ENCODE results near the gene VWA8.

The VWA8 gene

GRCh38 chr13:41944635-41945397 is 16.1 kb downstream of the VWA8 start:
- H3K79me2 ChIP-seq (ENCODE audit: control insufficient read depth, insufficient read depth, low read length, unreplicated experiment), result peaks cover 3% of the 10 kb centered on the region
- H2AFZ ChIP-seq (ENCODE audit: low read length, unreplicated experiment), result no peak overlapping the region
- no peaks in the 10 kb centered on the region for H3K27me3 ChIP-seq (ENCODE audit: insufficient read depth, low read length)
- peaks cover 17% of the 10 kb centered on the region; the same call in 1 of the 2 replicates for H3K36me3 ChIP-seq (ENCODE audit: insufficient read depth, low read length)
- H3K4me3 ChIP-seq (ENCODE audit: low read depth, low read length), result no peak overlapping the region
- no peaks in the 10 kb centered on the region for H3K4me1 ChIP-seq (ENCODE audit: control insufficient read depth, insufficient read depth, low read length, unreplicated experiment)
- H3K27ac ChIP-seq (ENCODE audit: low read depth, low read length), result no peak overlapping the region

DNA sequence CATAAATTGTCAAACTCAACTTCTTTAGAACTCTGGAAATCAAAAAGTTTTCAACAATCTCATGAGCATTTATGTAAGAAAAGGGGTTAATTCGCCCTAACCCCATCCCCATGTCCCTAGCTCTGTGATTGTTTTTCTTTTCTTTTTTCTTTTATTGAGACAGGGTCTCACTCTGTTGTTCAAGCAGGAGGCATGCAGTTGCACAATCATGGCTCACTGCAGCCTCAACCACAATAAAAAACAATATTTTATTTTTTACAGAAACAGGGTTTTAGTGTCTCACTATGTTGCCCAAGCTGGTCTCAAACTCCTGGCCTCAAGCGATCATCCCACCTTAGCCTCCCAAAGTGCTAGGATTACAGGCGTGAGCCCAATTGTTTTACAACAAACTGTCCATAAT is 16.7 kb downstream of the VWA8 start:
- peaks cover 17% of the 10 kb centered on the region; the same call in 1 of the 2 replicates for H3K36me3 ChIP-seq (ENCODE audit: insufficient read depth, low read length)
- H3K4me1 ChIP-seq (ENCODE audit: control insufficient read depth, insufficient read depth, low read length, unreplicated experiment), result no peaks in the 10 kb centered on the region
- H3K27me3 ChIP-seq (ENCODE audit: insufficient read depth, low read length), result no peaks in the 10 kb centered on the region
- H2AFZ ChIP-seq (ENCODE audit: low read length, unreplicated experiment), result no peak overlapping the region
- H3K79me2 ChIP-seq (ENCODE audit: control insufficient read depth, insufficient read depth, low read length, unreplicated experiment), result peaks cover 3% of the 10 kb centered on the region
- H3K27ac ChIP-seq (ENCODE audit: low read depth, low read length), result no peak overlapping the region
- no peak overlapping the region for H3K4me3 ChIP-seq (ENCODE audit: low read depth, low read length)

DNA sequence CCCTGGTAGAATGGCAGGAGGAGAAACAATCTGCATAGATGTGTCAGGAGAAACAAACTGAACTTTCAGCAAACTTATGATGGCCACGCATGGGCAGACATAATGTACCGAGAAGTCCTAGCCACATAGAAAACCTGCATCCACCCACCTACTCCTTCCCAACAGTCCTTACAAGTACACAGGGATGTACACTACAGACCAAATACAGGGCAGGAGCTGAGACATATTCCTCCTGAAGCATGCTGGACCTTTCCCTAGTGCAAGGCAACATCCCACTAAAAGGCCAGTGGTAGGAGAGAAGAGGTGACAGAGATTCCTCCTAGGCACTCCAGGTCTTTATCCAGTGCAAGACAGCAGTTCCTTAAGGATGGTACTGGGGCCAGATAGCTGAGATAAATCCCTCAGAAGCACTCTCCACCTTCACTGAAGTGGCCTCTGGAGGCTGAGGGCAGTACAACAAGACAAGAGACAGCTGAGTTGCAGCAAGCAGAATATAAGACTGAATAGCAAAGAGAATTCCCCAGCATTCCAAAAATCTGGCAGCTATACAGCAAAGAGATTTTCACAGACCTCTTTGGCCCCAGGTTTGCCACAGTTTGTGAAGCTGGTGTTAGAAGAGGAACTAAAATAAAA is 18.3 kb downstream of the VWA8 start:
- H3K36me3 ChIP-seq (ENCODE audit: insufficient read depth, low read length), result peaks cover 14% of the 10 kb centered on the region; the same call in 1 of the 2 replicates
- H3K4me1 ChIP-seq (ENCODE audit: control insufficient read depth, insufficient read depth, low read length, unreplicated experiment), result no peaks in the 10 kb centered on the region
- H3K4me3 ChIP-seq (ENCODE audit: low read depth, low read length), result no peak overlapping the region
- peaks cover 3% of the 10 kb centered on the region for H3K79me2 ChIP-seq (ENCODE audit: control insufficient read depth, insufficient read depth, low read length, unreplicated experiment)
- no peak overlapping the region for H2AFZ ChIP-seq (ENCODE audit: low read length, unreplicated experiment)
- no peaks in the 10 kb centered on the region for H3K27me3 ChIP-seq (ENCODE audit: insufficient read depth, low read length)
- no peak overlapping the region for H3K27ac ChIP-seq (ENCODE audit: low read depth, low read length)

DNA sequence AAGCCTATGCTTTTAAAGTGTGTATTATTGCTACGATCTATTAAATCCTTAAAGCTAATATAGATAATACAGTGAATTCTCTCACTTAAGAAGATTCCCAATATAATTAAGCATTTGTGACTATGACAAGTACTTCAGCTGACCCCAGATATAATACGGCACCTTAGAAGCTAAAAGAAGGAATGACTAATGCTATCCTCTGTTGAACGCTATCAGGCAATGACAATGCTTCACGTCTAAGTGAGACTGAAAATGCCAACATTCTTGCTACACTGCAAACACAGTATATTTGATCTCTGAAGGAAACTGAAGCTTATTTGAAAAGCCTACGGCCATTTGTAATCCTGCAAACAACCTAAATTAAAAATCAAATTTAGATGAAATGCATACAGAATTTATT is 19.7 kb downstream of the VWA8 start:
- Histone ChIP-seq H3K27me3 (ENCODE audit: insufficient read depth, low read length) (no peaks in the 10 kb centered on the region), H3K36me3 (ENCODE audit: insufficient read depth, low read length) (0 out of 2 replicates have a peak, but pooled peaks cover 4% of the 10 kb centered on the region), H2AFZ (ENCODE audit: low read length, unreplicated experiment) (no peak overlapping the region), H3K4me1 (ENCODE audit: control insufficient read depth, insufficient read depth, low read length, unreplicated experiment) (no peaks in the 10 kb centered on the region), H3K79me2 (ENCODE audit: control insufficient read depth, insufficient read depth, low read length, unreplicated experiment) (peaks cover 3% of the 10 kb centered on the region), H3K4me3 (ENCODE audit: low read depth, low read length) (no peak overlapping the region), H3K27ac (ENCODE audit: low read depth, low read length) (no peak overlapping the region)

- Histone ChIP-seq H3K79me2 (ENCODE audit: control insufficient read depth, insufficient read depth, low read length, unreplicated experiment) (peaks cover 3% of the 10 kb centered on the region), H3K4me3 (ENCODE audit: low read depth, low read length) (no peak overlapping the region), H3K27ac (ENCODE audit: low read depth, low read length) (no peak overlapping the region), H3K27me3 (ENCODE audit: insufficient read depth, low read length) (no peaks in the 10 kb centered on the region), H3K36me3 (ENCODE audit: insufficient read depth, low read length) (no peaks in the 10 kb centered on the region), H3K4me1 (ENCODE audit: control insufficient read depth, insufficient read depth, low read length, unreplicated experiment) (no peaks in the 10 kb centered on the region), H2AFZ (ENCODE audit: low read length, unreplicated experiment) (no peak overlapping the region)
Observed at GRCh38 chr13:41939398-41939797, 21.5 kb downstream of the VWA8 start.

GRCh38 chr13:41938918-41939317 is 22.0 kb downstream of the VWA8 start:
- no peaks in the 10 kb centered on the region for H3K36me3 ChIP-seq (ENCODE audit: insufficient read depth, low read length)
- peaks cover 3% of the 10 kb centered on the region for H3K79me2 ChIP-seq (ENCODE audit: control insufficient read depth, insufficient read depth, low read length, unreplicated experiment)
- no peaks in the 10 kb centered on the region for H3K4me1 ChIP-seq (ENCODE audit: control insufficient read depth, insufficient read depth, low read length, unreplicated experiment)
- H3K4me3 ChIP-seq (ENCODE audit: low read depth, low read length), result no peak overlapping the region
- H3K27ac ChIP-seq (ENCODE audit: low read depth, low read length), result no peak overlapping the region
- H2AFZ ChIP-seq (ENCODE audit: low read length, unreplicated experiment), result no peak overlapping the region
- no peaks in the 10 kb centered on the region for H3K27me3 ChIP-seq (ENCODE audit: insufficient read depth, low read length)

GRCh38 chr13:41937388-41937787 is 23.5 kb downstream of the VWA8 start:
- Histone ChIP-seq H3K27me3 (ENCODE audit: insufficient read depth, low read length) (no peaks in the 10 kb centered on the region), H3K79me2 (ENCODE audit: control insufficient read depth, insufficient read depth, low read length, unreplicated experiment) (peaks cover 3% of the 10 kb centered on the region), H2AFZ (ENCODE audit: low read length, unreplicated experiment) (no peak overlapping the region), H3K36me3 (ENCODE audit: insufficient read depth, low read length) (no peaks in the 10 kb centered on the region), H3K27ac (ENCODE audit: low read depth, low read length) (no peak overlapping the region), H3K4me1 (ENCODE audit: control insufficient read depth, insufficient read depth, low read length, unreplicated experiment) (no peaks in the 10 kb centered on the region), H3K4me3 (ENCODE audit: low read depth, low read length) (no peak overlapping the region)

GRCh38 chr13:41935501-41935900 is 25.4 kb downstream of the VWA8 start:
- Histone ChIP-seq H3K27ac (ENCODE audit: low read depth, low read length) (no peak overlapping the region), H3K4me3 (ENCODE audit: low read depth, low read length) (no peak overlapping the region), H2AFZ (ENCODE audit: low read length, unreplicated experiment) (no peak overlapping the region), H3K27me3 (ENCODE audit: insufficient read depth, low read length) (no peaks in the 10 kb centered on the region), H3K79me2 (ENCODE audit: control insufficient read depth, insufficient read depth, low read length, unreplicated experiment) (no peaks in the 10 kb centered on the region), H3K36me3 (ENCODE audit: insufficient read depth, low read length) (no peaks in the 10 kb centered on the region), H3K4me1 (ENCODE audit: control insufficient read depth, insufficient read depth, low read length, unreplicated experiment) (peaks cover 9% of the 10 kb centered on the region)

- H3K4me3 ChIP-seq (ENCODE audit: low read depth, low read length), result no peak overlapping the region
- peaks cover 9% of the 10 kb centered on the region for H3K4me1 ChIP-seq (ENCODE audit: control insufficient read depth, insufficient read depth, low read length, unreplicated experiment)
- H2AFZ ChIP-seq (ENCODE audit: low read length, unreplicated experiment), result no peak overlapping the region
- no peak overlapping the region for H3K27ac ChIP-seq (ENCODE audit: low read depth, low read length)
- H3K79me2 ChIP-seq (ENCODE audit: control insufficient read depth, insufficient read depth, low read length, unreplicated experiment), result no peaks in the 10 kb centered on the region
- no peaks in the 10 kb centered on the region for H3K36me3 ChIP-seq (ENCODE audit: insufficient read depth, low read length)
- no peaks in the 10 kb centered on the region for H3K27me3 ChIP-seq (ENCODE audit: insufficient read depth, low read length)
Observed at GRCh38 chr13:41934994-41935393, 25.9 kb downstream of the VWA8 start.

DNA sequence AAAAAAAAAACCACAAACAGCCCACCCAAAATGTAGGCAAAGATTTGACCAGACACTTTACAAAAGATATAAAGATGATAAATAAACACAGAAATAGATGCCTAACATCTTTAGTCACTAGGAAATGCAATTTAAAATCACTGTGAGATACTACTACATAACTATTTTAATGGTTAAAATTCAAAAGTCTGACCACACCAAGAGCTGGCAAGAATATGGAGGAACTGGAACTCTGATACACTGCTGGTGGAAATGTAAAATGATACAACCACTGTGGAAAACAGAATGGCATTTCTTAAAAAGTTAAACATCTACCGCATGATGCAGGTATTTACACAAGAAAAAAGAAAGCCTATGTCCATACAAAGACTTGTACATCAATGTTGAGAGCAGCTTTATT is 26.8 kb downstream of the VWA8 start:
- Histone ChIP-seq H3K79me2 (ENCODE audit: control insufficient read depth, insufficient read depth, low read length, unreplicated experiment) (peaks cover 6% of the 10 kb centered on the region), H3K4me3 (ENCODE audit: low read depth, low read length) (no peak overlapping the region), H3K27ac (ENCODE audit: low read depth, low read length) (no peak overlapping the region), H2AFZ (ENCODE audit: low read length, unreplicated experiment) (no peak overlapping the region), H3K4me1 (ENCODE audit: control insufficient read depth, insufficient read depth, low read length, unreplicated experiment) (peaks cover 9% of the 10 kb centered on the region), H3K36me3 (ENCODE audit: insufficient read depth, low read length) (no peaks in the 10 kb centered on the region), H3K27me3 (ENCODE audit: insufficient read depth, low read length) (no peaks in the 10 kb centered on the region)

DNA sequence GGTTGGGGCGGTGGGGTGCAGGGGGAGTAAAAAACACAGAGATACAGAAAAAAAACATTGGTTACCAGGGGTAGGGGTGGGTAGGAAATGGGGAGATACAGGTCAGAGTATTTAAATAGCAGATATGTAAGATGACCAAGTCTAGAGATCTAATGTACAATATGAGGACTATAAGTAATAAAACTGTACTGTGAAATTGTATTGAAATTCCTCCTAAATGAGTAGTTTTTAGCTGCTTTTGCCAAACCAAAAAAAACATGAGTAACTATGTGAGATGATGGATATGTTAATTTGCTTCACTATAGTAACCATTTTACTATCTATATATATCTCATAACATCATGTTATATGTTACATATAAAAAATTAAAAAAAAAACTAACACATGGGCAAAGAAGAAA is 29.6 kb downstream of the VWA8 start:
- no peaks in the 10 kb centered on the region for H3K27me3 ChIP-seq (ENCODE audit: insufficient read depth, low read length)
- peak overlapping the region; percentile 51 for H3K27ac ChIP-seq (ENCODE audit: low read depth, low read length)
- no peak overlapping the region for H2AFZ ChIP-seq (ENCODE audit: low read length, unreplicated experiment)
- peaks cover 16% of the 10 kb centered on the region for H3K79me2 ChIP-seq (ENCODE audit: control insufficient read depth, insufficient read depth, low read length, unreplicated experiment)
- peaks cover 9% of the 10 kb centered on the region for H3K4me1 ChIP-seq (ENCODE audit: control insufficient read depth, insufficient read depth, low read length, unreplicated experiment)
- H3K4me3 ChIP-seq (ENCODE audit: low read depth, low read length), result no peak overlapping the region
- no peaks in the 10 kb centered on the region for H3K36me3 ChIP-seq (ENCODE audit: insufficient read depth, low read length)
